CD4-positive, alpha-beta T cell treated with Interleukin-17A for 1 hour (primary cell): ENCODE results near the gene OR52I1.

Source experiments
- DNase-seq: peaks from one replicate; pipeline ENCODE4 v3.0.0-alpha.2; 2020

OR52I1 gene

DNA sequence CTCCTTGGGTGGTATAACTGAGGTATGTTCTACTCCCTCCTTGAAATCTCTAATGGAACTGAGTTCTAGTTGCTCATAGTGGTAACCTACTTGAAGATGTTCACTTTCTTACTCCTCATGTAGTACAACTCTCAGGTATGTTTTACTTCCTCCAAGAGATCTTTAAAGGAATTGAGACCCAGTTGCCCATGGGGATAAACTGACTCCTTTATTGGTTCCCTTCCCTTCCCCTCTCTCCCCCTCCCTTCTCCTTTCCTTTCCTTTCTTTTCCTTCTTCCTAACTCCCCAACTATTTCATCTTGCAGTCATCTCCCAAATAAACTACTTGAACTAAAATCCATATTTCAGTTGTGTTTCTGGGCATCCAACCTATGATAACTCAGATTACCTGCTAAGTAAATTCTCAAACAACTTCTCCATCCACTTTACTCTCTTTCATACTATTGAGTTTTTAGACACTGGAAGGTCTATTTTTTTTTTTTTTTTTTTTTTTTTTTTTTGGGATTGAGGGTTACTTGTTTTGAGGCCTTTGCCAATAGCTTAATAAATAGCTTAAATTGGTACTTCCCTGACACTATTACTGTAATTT is 22.1 kb downstream of the OR52I1 start:
- no peak for DNase-seq

DNA sequence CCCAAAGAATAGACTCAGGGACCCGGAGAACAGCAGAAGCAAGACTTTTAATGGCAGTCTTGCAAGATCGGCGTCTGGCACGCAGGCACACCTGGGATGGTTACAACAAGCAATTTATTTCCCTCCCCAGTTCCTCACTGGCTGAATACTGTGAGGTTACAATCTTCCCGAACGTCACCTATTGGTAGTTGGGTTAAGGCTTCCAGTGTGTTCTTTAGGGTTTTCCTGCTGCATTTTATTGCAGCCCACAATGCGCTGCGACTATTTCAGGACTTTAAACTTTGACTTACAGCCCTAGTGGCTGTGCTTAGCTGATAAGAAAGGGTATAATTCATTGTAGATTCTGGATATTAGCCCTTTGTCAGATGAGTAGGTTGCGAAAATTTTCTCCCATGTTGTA is 25.7 kb downstream of the OR52I1 start:
- DNase-seq: no peak

DNA sequence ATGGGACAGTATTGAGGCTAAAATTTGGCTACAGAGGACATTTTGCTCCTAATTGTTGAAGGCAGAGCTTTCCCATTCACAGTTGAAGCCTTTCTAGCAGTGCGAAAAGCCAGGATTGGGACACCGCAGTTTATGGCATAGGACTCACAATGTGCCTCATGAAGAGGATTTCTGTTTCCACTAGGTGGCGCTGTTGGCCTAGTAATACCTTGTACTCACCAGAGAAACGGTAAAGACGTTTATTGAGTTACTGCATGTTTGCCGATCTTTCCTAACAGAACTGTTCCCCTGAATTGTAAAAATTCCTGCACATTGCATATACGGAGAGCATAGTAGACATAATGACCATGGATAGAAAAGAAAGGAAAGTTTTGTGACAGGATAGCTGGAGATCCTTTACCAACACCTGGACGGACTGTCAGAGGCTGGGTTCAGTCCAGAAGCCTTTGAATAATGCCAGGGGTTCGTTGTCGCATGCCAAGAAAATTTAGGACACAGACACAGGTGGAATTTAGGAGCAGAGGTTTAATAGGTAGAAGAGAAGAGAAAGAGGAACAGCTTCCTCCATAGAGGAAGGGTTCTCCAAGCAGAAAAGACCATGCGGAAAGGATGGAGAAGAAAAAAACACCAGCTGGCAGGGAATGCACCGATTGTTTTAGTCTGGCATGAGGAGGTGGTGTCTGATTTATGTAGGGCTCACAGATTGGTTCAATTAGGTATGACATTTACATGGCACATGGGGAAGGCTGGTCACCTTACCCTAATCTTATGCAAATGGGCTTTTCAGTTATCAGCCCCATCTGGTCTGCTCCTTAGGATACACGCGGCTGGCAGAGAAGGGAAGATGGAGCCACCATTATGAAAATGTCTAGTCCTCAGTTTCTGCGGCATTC is 32.6 kb downstream of the OR52I1 start:
- peak; percentile 43 for DNase-seq

DNA sequence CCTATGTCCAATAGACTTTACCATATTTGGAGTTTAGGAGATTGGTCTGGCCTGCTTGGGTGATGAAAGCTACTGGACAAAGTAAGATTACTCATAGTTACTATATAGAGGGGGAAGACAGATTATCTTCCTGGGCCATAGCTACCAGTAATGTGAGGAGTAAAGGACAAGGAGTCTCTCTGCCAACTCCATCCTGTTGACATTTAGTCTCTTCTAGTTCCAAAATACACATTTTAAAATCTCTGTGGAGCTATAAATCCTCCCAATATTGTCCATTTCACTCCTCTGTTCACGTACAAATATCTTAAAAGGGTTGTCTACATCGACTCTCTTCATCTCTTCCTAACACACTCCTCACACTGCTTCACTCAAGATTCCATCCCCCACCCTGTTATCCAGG is 42.3 kb downstream of the OR52I1 start:
- no peak for DNase-seq

DNA sequence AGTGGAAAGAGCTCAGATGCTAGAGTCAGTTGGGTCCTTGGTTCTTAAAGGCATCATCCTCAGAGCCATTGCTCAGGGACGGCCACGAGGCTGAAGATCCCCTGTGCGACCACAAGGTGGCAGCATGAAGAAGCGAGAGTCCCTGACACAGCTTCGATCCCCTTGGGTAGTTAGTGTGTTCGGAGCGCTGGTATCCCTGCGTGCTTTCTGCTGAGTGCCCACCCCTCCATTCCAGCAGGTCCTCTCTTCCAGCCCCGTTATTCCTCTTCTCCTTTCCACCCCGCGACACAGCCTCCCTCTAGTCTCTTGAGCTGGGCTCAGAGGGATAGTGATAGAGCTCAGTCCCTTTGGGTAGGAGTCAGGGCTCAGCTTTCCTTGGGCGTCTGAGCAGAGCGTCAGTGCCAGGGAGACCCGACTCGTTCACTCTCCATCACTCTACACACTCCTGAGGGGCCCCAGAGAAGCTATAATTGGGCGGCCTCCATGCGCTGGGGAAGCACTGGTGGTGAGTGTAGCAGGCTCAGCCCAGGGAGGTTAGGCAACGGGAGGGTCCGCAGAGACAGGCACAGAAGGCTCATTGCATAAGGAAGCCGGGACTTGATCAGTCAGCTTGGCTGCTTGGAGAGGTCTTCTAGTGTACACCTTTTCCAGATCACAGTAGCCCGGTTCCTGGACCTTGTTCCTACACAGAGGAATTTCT is 43.3 kb downstream of the OR52I1 start, which contains the start of gene OR51D1:
Gene OR51D1, plus strand, starts transcription at position 516 of the 700 bp plus-strand sequence. CDS start 2,314 bp downstream, outside the sequence.
- DNase-seq: peak; percentile 67

DNA sequence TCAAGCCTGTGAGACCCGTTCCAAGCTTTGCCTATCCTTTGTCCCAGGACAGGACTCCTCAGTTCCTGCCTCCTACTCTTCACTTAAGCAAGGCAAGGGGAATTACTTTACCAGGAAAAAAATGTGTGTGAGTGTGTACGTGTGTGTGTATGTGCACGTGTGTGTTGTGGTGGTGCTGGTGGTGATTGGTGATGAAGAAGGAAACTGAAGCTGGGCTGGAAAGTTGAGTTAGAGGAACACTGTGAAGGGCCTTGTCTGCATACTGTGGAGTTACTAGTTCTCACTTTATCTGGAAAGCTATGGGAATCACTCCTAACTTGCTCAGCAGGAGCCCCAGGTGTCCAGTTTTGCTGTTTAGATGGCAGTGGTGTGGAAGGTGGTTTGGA is 43.8 kb downstream of the OR52I1 start:
- DNase-seq: no peak

DNA sequence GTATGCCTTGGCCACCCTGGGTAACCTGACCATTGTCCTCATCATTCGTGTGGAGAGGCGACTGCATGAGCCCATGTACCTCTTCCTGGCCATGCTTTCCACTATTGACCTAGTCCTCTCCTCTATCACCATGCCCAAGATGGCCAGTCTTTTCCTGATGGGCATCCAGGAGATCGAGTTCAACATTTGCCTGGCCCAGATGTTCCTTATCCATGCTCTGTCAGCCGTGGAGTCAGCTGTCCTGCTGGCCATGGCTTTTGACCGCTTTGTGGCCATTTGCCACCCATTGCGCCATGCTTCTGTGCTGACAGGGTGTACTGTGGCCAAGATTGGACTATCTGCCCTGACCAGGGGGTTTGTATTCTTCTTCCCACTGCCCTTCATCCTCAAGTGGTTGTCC is 46.1 kb downstream of the OR52I1 start:
- DNase-seq: no peak

DNA sequence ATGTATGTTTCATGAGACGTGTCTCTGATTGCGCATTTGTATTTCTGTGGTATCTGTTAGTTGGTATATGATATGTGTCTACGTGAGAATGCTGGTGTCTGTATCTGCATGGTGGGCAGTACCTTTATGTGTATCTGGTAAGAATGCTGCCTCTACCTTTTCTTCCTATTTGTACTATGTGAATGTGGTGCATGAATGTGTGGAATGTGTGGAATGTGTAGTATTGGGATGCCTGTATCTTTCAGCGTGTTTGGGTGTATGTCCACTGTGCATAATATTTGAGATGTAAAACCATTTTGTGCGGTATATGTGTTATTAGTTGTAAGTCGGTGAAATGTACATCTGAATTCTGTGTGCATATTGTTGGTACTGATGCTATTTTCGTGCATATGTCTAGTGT is 47.7 kb downstream of the OR52I1 start:
- no peak for DNase-seq

DNA sequence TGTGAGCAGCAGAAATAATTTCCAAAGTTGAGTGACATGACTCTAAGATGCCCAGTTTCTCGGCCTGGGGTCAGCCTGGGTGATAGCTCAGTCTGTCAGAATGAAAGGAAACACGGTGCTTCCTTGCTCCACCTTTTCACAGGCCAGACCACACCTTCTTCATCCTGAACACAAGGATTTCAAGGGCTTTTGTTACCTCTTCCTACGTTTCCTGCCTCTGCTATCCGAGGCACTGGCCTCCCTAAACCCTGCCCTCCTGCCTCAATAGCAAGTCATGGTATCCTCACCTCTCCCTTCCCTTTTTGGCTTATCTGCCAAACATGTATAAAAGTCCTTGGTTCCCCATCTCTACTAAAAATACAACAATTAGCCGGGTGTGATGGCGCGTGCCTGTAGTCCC is 48.2 kb downstream of the OR52I1 start:
- no peak for DNase-seq

DNA sequence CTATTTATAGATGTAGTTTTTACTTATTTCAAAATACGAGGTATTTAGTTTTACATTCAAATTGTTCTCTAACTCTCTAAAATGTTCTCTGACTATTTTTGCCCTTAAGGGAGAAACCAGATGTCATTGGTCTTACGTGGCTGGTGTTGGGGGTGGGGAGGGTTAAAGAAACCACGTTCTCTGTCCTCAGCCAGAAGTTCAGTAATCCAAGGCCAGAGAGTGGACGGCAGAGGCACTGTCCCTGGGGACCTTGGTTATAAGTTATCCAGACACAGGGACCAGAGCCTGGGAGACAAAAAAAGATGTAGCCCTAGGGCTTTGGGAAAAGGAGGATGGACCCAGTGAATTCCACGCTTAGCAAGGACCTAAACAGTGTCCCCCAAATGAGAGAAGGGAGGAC is 49.2 kb downstream of the OR52I1 start:
- no peak for DNase-seq

DNA sequence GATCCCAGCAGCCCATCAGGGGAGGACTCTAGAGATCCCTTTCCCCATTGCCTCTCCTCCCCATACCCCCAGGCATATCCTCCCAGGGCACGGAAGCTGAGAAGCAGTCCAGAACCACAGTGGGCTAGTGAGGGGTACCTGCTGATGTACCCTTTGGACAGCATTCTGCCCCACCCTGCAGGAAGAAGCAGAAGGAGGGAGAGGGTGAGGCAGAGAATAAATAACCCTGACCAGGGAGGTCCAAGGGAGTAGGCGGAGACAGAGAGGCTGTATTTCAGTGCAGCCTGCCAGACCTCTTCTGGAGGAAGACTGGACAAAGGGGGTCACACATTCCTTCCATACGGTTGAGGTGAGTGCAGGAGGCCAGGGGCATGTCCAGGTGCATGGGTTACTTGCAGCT is 49.8 kb downstream of the OR52I1 start, which contains the start of gene OR51E1:
Gene OR51E1, plus strand, starts transcription at position 301 of the 400 bp plus-strand sequence. CDS start 8,545 bp downstream, outside the sequence.
- DNase-seq: no peak

DNA sequence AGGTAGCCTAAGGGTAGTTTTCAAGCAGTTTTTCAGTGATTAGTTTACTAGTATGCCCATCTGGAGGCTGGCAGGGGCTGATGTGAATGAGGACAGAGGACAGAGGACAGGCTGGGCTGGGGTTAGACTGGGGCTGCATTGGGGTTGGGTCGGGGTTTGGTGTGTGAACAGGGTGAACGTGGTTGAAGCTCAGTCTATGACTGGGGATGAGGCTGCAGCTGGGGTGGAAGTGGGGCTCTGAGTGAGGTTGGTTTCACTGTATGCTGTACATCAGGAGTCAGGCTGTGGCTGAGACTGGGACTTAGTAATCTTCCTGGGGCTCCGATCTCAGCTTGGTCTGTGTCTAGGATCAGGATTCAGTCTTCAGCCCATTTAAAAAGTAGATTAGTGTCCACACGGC is 50.4 kb downstream of the OR52I1 start:
- no peak for DNase-seq
